ENCODE results near the gene SESTD1. TPM values are rescaled to one million over a fixed set of nuclear protein-coding genes. Genes with fewer than 3 reads are reported as not detected.
A peak's percentile ranks its signal among the peaks of the same experiment; 100 is the strongest.

The SESTD1 gene, protein sequence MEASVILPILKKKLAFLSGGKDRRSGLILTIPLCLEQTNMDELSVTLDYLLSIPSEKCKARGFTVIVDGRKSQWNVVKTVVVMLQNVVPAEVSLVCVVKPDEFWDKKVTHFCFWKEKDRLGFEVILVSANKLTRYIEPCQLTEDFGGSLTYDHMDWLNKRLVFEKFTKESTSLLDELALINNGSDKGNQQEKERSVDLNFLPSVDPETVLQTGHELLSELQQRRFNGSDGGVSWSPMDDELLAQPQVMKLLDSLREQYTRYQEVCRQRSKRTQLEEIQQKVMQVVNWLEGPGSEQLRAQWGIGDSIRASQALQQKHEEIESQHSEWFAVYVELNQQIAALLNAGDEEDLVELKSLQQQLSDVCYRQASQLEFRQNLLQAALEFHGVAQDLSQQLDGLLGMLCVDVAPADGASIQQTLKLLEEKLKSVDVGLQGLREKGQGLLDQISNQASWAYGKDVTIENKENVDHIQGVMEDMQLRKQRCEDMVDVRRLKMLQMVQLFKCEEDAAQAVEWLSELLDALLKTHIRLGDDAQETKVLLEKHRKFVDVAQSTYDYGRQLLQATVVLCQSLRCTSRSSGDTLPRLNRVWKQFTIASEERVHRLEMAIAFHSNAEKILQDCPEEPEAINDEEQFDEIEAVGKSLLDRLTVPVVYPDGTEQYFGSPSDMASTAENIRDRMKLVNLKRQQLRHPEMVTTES
- 38.8 TPM for polyA plus RNA-seq (2013, experiment 1 of 2)
- 36.6 TPM for polyA plus RNA-seq (2013, experiment 2 of 2)

DNA sequence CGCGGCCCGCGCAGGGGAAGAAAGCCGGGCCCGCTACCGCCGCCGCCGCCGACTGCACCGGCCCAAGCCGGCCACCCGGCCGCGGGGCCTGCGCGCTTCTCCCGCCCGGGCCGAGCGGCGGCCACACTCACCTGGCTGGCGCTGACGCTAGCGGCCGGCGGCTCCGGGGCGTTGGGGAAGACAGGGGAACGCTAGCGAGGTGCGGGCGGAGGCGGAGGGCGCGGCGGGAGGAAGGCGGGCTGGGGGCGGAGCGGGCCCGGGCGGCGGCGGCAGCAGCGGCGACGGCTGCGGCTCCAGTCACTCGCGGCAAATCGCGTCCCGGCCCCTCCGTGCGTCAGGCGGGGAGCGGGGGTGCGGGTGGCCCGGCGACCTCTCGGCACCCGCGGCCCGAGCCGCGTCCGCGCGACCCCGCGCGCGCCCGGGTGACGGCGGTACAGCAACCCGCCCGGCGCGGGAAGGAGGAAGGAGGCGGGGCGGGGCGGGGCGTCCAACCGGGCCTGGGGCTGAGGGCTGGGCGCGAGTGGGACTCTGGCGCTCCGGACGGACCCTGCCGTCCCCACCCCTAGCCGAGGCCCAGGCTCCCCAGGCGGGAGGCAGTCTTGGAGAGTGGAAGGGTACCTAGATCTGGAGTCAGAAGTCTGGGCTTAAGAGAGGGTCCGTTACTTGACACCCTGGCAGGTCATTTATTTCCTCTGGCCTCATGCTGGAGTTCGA is at the start of gene SESTD1:
Gene SESTD1 (minus strand): TSS at position 465 of the 714 bp plus-strand sequence. CDS start 72,991 bp downstream, outside the sequence.
- WGBS, 2 experiments (ENCODE audit: insufficient coverage in 2 of 2): 3 to 4% methylated on average over 38 to 50 of the region's 96 CpGs
- Histone ChIP-seq H3K27ac (ENCODE audit: low read depth, low read length, severe bottlenecking) (peak within 1 kb of the TSS; percentile 75), H3K4me1 (ENCODE audit: control insufficient read depth, insufficient read depth, low read length, poor library complexity, severe bottlenecking) (peaks cover 11% of the 10 kb centered on the region), H3K9me3 (ENCODE audit: control insufficient read depth, low read length) (no peaks in the 10 kb centered on the region), H3K4me3 (ENCODE audit: extremely low read depth, insufficient read depth, low read length, poor library complexity, severe bottlenecking) (peak within 1 kb of the TSS; percentile 72), H3K36me3 (ENCODE audit: control insufficient read depth, insufficient read depth, low read length) (no peaks in the 10 kb centered on the region)

DNA sequence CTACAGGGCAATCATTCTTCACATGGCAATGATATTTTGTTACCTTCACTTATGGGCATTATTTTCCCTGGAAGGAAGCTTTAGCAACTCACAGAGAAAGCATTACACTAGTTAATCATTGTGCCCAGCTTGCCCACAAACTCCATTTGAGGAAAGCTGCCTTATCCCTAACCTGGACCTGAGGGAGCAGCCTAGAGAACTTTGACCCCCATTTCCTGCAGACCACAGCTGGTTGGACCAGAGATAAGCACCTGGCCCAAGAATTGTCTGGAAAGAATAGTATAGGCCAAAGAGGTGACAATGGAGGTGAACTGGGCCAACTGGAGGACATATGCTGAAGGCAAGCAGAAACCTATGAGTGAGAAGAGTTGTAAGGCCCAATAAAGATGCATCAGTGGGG is 48.4 kb upstream of the SESTD1 start:
- no peaks in the 10 kb centered on the region for H3K4me1 ChIP-seq (ENCODE audit: control insufficient read depth, insufficient read depth, low read length, poor library complexity, severe bottlenecking)
- H3K4me3 ChIP-seq (ENCODE audit: extremely low read depth, insufficient read depth, low read length, poor library complexity, severe bottlenecking): no peak overlapping the region
- H3K36me3 ChIP-seq (ENCODE audit: control insufficient read depth, insufficient read depth, low read length): no peaks in the 10 kb centered on the region
- peaks cover 4% of the 10 kb centered on the region for H3K9me3 ChIP-seq (ENCODE audit: control insufficient read depth, low read length)
- H3K27ac ChIP-seq (ENCODE audit: low read depth, low read length, severe bottlenecking): no peak overlapping the region

DNA sequence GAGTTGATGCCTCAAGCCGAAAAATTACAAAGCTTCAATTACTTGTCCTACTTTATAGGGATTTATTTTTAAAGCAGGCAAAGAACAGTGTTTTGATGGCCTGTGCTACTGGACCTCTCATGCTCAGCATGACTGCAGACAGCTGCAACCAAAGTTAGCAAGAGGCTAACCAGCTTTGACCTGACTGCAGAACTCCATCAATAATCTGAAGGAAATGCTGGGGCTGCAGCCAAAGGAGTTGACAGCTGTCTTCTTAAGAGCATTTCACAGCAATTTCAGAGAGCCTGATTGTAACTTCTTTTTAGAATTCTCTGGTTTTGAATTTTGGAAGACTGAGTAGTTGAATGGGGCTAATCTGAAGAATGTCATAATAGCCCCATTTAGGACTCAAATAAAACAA is 46.5 kb upstream of the SESTD1 start:
- no peak overlapping the region for H3K27ac ChIP-seq (ENCODE audit: low read depth, low read length, severe bottlenecking)
- no peaks in the 10 kb centered on the region for H3K36me3 ChIP-seq (ENCODE audit: control insufficient read depth, insufficient read depth, low read length)
- no peak overlapping the region for H3K4me3 ChIP-seq (ENCODE audit: extremely low read depth, insufficient read depth, low read length, poor library complexity, severe bottlenecking)
- WGBS, 2 experiments (ENCODE audit: insufficient coverage in 2 of 2): no CpG with 5 or more reads among the region's 1 CpG
- H3K4me1 ChIP-seq (ENCODE audit: control insufficient read depth, insufficient read depth, low read length, poor library complexity, severe bottlenecking): no peaks in the 10 kb centered on the region
- H3K9me3 ChIP-seq (ENCODE audit: control insufficient read depth, low read length): peaks cover 4% of the 10 kb centered on the region

DNA sequence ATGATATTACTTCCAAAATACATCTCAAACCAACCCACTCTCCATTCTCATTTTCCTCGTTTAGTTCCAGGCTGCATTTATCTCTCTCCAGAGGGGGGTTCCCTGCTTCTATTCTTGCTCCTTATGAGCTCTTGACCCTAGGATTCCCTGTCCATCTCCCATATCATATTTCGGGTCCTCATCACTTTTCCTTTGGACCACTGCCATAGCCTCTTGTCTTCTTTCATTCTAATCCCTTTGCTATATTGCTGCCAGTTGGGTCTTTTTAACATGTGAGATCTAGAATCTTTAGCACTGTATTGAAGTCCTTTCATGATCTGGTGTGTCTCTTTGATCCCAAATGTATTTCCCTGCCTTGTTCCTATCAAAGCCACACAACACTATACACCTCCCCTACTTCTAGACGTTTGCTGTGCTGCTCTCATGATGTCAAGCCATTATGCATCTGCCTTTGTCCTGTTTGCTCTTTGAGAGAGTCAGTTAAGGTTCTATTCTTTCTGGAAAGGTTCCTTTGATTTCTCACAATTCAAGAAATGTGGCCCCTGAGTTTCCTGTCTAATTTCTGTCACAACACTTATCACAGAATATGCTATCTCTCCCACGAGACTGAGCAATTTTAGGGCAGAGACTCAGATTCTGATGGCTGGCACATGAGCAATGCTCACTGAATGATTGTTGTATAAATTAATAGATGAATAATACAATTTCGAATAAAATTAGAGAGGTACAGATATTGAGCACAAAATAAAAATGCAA is 43.2 kb upstream of the SESTD1 start:
- Histone ChIP-seq H3K4me1 (ENCODE audit: control insufficient read depth, insufficient read depth, low read length, poor library complexity, severe bottlenecking) (no peaks in the 10 kb centered on the region), H3K36me3 (ENCODE audit: control insufficient read depth, insufficient read depth, low read length) (no peaks in the 10 kb centered on the region), H3K27ac (ENCODE audit: low read depth, low read length, severe bottlenecking) (no peak overlapping the region), H3K4me3 (ENCODE audit: extremely low read depth, insufficient read depth, low read length, poor library complexity, severe bottlenecking) (no peak overlapping the region), H3K9me3 (ENCODE audit: control insufficient read depth, low read length) (no peaks in the 10 kb centered on the region)
- WGBS, 2 experiments (ENCODE audit: insufficient coverage in 2 of 2): 74 to 87% methylated on average over 2 of the region's 5 CpGs

DNA sequence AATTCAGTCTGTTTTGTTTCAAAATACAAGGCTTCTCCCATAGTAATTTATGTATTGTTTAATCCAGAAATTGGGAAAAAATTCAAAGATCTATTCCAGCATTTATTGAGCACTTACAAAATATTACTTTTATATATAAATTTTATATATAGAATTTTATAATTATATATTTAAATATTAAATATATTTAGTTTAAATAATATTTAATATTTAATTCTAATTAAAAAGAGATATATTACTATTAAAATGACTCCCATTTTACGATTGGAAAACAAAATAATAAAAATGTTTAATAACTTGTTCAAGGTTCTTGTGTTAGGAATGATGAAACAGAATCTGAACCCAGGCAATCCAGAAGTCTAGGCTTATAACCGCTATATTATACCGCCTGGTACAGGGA is 40.5 kb upstream of the SESTD1 start:
- 100% methylated on average over 1 to 2 of the region's 3 CpGs for WGBS, 2 experiments (ENCODE audit: insufficient coverage in 2 of 2)
- no peak overlapping the region for H3K27ac ChIP-seq (ENCODE audit: low read depth, low read length, severe bottlenecking)
- H3K36me3 ChIP-seq (ENCODE audit: control insufficient read depth, insufficient read depth, low read length): no peaks in the 10 kb centered on the region
- no peaks in the 10 kb centered on the region for H3K4me1 ChIP-seq (ENCODE audit: control insufficient read depth, insufficient read depth, low read length, poor library complexity, severe bottlenecking)
- H3K4me3 ChIP-seq (ENCODE audit: extremely low read depth, insufficient read depth, low read length, poor library complexity, severe bottlenecking): no peak overlapping the region
- H3K9me3 ChIP-seq (ENCODE audit: control insufficient read depth, low read length): no peaks in the 10 kb centered on the region

DNA sequence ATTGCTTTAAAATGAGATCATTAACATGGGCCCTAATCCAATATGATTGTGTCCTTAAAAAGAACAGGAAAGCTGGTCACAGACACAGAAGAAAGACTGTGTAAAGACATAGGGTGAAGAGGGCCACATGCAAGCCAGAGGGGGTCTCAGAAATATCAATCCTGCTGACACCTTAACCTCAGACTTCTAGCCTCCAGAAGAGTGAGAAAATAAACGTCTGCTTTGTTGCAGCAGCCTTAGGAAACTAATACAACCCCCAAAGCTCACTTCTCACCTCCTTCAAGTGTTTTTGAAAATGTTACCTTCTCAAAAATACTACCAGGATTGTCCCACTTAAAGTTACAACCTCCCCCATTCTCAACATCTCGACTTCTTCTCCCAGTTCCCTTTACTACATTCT is 39.8 kb upstream of the SESTD1 start:
- Histone ChIP-seq H3K4me3 (ENCODE audit: extremely low read depth, insufficient read depth, low read length, poor library complexity, severe bottlenecking) (no peak overlapping the region), H3K4me1 (ENCODE audit: control insufficient read depth, insufficient read depth, low read length, poor library complexity, severe bottlenecking) (no peaks in the 10 kb centered on the region), H3K27ac (ENCODE audit: low read depth, low read length, severe bottlenecking) (no peak overlapping the region), H3K9me3 (ENCODE audit: control insufficient read depth, low read length) (no peaks in the 10 kb centered on the region), H3K36me3 (ENCODE audit: control insufficient read depth, insufficient read depth, low read length) (no peaks in the 10 kb centered on the region)
- WGBS, 2 experiments (ENCODE audit: insufficient coverage in 2 of 2): 88 to 93% methylated on average over 1 to 2 of the region's 2 CpGs

DNA sequence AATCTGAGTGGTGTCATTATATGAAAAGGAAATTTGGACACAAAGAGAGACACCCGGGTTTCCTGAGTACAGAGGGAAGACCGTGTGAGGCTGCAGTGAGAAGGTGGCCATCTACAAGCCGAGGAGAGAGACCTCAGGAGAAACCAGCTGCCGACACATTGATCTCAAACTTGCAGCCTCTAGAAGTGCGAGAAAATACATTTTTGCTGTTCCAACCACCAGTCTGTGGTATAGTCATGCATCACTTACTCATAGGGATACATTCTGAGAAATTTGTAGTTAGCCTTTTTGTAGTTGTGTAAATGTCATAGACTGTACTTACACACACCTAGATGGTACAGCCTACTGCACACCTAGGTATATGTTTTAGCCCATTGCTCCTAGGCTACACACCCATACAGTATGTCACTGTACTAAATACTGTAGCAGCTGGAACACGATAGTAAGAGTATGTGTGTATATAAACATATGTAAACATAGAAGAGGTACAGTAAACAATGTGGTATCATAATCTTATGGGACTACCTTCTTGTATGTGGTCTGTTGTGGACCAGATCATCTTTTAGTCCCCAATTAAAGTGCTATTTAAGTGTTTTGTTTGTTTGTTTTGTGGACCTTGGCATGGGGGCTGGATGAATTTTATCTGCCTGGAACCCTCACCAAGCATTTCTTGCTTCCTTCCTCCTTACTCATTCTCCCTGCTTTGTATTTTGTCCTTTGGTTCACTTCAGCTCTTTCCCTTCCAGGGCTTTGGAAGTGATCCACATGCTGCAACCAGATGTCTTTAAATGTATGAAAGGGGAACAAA is 38.3 kb upstream of the SESTD1 start:
- no peaks in the 10 kb centered on the region for H3K36me3 ChIP-seq (ENCODE audit: control insufficient read depth, insufficient read depth, low read length)
- no peaks in the 10 kb centered on the region for H3K4me1 ChIP-seq (ENCODE audit: control insufficient read depth, insufficient read depth, low read length, poor library complexity, severe bottlenecking)
- no peak overlapping the region for H3K27ac ChIP-seq (ENCODE audit: low read depth, low read length, severe bottlenecking)
- H3K9me3 ChIP-seq (ENCODE audit: control insufficient read depth, low read length): no peaks in the 10 kb centered on the region
- WGBS, 2 experiments (ENCODE audit: insufficient coverage in 2 of 2): 91 to 94% methylated on average over 3 to 5 of the region's 6 CpGs
- H3K4me3 ChIP-seq (ENCODE audit: extremely low read depth, insufficient read depth, low read length, poor library complexity, severe bottlenecking): no peak overlapping the region

DNA sequence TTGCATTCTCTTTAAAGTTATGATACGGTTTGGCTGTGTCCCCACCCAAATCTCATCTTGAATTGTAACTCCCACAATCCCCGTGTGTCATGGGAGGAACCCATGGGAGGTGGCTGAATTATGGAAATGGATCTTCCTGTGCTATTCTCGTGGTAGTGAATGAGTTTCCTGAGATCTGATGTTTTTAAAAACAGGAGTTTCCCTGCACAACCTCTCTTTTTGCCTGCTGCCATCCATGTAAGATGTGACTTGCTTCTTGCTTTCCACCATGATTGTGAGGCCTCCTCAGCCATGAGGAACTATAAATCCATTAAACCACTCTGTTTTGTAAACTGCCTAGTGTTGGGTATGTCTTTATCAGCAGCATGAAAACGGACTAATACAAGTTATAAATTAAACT is 37.5 kb upstream of the SESTD1 start:
- WGBS, 2 experiments (ENCODE audit: insufficient coverage in 2 of 2): 80% methylated on average over 1 of the region's 4 CpGs; no CpG with 5 or more reads in 1 of the 2 experiments
- H3K27ac ChIP-seq (ENCODE audit: low read depth, low read length, severe bottlenecking): no peak overlapping the region
- no peaks in the 10 kb centered on the region for H3K4me1 ChIP-seq (ENCODE audit: control insufficient read depth, insufficient read depth, low read length, poor library complexity, severe bottlenecking)
- H3K36me3 ChIP-seq (ENCODE audit: control insufficient read depth, insufficient read depth, low read length): no peaks in the 10 kb centered on the region
- no peak overlapping the region for H3K4me3 ChIP-seq (ENCODE audit: extremely low read depth, insufficient read depth, low read length, poor library complexity, severe bottlenecking)
- H3K9me3 ChIP-seq (ENCODE audit: control insufficient read depth, low read length): no peaks in the 10 kb centered on the region

DNA sequence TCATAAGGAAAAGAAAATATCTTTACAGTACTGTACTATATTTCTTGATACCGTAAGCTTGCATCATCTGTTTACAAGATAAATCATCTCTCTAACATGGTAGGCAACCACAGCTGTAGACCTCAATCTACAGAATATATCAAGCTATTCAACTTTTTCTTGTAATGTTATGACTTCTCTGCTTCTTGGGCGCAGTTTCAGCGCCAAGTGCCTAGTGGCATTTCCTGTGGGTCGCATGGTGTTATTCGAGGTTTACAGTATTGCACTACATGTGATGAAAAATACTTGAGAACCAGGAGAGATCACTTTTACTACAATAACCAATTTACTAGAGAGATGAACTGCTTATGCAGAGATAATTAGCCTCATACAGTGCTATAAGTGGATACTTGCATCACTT is 34.0 kb upstream of the SESTD1 start:
- Histone ChIP-seq H3K9me3 (ENCODE audit: control insufficient read depth, low read length) (no peaks in the 10 kb centered on the region), H3K27ac (ENCODE audit: low read depth, low read length, severe bottlenecking) (no peak overlapping the region), H3K4me1 (ENCODE audit: control insufficient read depth, insufficient read depth, low read length, poor library complexity, severe bottlenecking) (no peaks in the 10 kb centered on the region), H3K4me3 (ENCODE audit: extremely low read depth, insufficient read depth, low read length, poor library complexity, severe bottlenecking) (no peak overlapping the region), H3K36me3 (ENCODE audit: control insufficient read depth, insufficient read depth, low read length) (no peaks in the 10 kb centered on the region)
- WGBS, 2 experiments (ENCODE audit: insufficient coverage in 2 of 2): 95 to 100% methylated on average over 1 to 5 of the region's 5 CpGs

All from mesodermal cell (in vitro differentiated cells).